Measurements from ENCODE around the gene DEFB131B. TPM values are rescaled to one million over a fixed set of nuclear protein-coding genes. Genes with fewer than 3 reads are reported as not detected.
A peak's percentile ranks its signal among the peaks of the same experiment; 100 is the strongest.
"Not testable (repeated sequence)": the region's sequence is repeated elsewhere in the genome, so short reads cannot be mapped to it uniquely, and the experiment has no call there.

The DEFB131B gene
- total RNA-seq, 1 experiment from 2014 or later, result not detected

- BruUV-seq (replicated peaks), result not testable (repeated sequence)
- peak overlapping the region; percentile 19 for H3K27ac Mint-ChIP-seq (ENCODE audit: unreplicated experiment)
These were observed 10.2 kb downstream of the DEFB131B start for GRCh38 chr11:71888335-71889010.

DNA sequence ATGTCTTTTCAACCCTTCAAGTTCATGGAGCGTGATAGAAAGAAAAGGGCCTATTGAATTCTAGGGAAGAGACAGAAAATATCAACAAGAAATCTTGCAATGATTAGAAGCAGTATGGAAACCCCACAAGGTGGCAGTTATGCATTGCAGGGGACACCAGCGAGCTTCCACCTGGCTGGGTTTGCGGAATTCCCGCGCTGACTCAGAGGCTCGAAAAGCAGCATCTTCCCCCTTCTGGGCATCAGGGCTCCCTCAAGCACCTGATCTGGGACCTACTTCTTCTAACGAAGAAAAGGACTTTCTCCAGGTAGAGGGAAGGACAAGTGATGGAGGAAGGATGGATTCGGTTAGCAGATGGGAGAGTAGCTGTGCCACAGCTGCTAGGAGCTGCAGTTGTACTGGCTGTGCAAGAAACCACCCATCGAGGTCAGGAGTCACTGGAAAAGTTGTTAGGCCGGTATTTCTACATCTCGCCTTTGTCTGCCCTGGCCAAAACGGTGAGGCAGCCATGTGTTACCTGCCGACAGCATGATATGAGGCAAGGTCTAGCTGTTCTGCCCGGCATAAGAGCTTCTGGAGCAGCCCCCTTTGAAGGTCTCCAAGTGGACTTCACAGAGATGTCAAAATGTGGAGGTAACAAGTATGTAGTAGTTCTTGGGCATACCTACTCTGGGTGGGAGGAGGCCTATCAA is 11.1 kb downstream of the DEFB131B start:
- H3K36me3 ChIP-seq (ENCODE audit: control insufficient read depth, insufficient read depth, low read length); H3K9me3 ChIP-seq; H3K4me3 Mint-ChIP-seq (ENCODE audit: unreplicated experiment); BruUV-seq (replicated peaks); H3K9me3 Mint-ChIP-seq (ENCODE audit: unreplicated experiment); H3K4me3 ChIP-seq (ENCODE audit: low read depth, low read length); H3K36me3 Mint-ChIP-seq (ENCODE audit: insufficient read depth, unreplicated experiment); POLR2A ChIA-PET; H3K27me3 Mint-ChIP-seq (ENCODE audit: insufficient read depth, unreplicated experiment); CTCF ChIA-PET; H3K27me3 ChIP-seq (replicated peaks; ENCODE audit: control insufficient read depth, insufficient read depth, low read length): not testable (repeated sequence)
- intact Hi-C loops (cut with micrococcal nuclease; ENCODE audit: unreplicated experiment), result loop anchor here (2.0 kb wide), 1 partner anchor 21 kb away; no protein-coding TSS in a partner anchor
- H3K4me1 ChIP-seq, result peaks cover 28% of the 10 kb centered on the region
- Mint-ChIP-seq H3K27ac (ENCODE audit: unreplicated experiment) (peak overlapping the region; percentile 19), H3K4me1 (ENCODE audit: low read depth, unreplicated experiment) (peaks cover 26% of the 10 kb centered on the region)
- peak; percentile 69 to 72 for DNase-seq

More at GRCh38 chr11:71888335-71889010, 10.2 kb downstream of the DEFB131B start:
- H3K4me1 ChIP-seq, result peaks cover 28% of the 10 kb centered on the region
- H3K9me3 Mint-ChIP-seq (ENCODE audit: unreplicated experiment); H3K4me3 Mint-ChIP-seq (ENCODE audit: unreplicated experiment); H3K27me3 ChIP-seq (replicated peaks; ENCODE audit: control insufficient read depth, insufficient read depth, low read length); H3K36me3 Mint-ChIP-seq (ENCODE audit: insufficient read depth, unreplicated experiment); H3K4me3 ChIP-seq (ENCODE audit: low read depth, low read length); H3K9me3 ChIP-seq; H3K27me3 Mint-ChIP-seq (ENCODE audit: insufficient read depth, unreplicated experiment); H3K36me3 ChIP-seq (ENCODE audit: control insufficient read depth, insufficient read depth, low read length): not testable (repeated sequence)
- intact Hi-C loops (cut with micrococcal nuclease; ENCODE audit: unreplicated experiment), result loop anchor here (2.0 kb wide), 1 partner anchor 22 kb away; no protein-coding TSS in a partner anchor
- peak; percentile 83 to 85 for DNase-seq
- ChIA-PET CTCF (interaction anchor here (0.5 kb wide), 1 partner anchor 1668 kb away, joined by 3 read pairs; no protein-coding TSS in a partner anchor), POLR2A (interaction anchor here (0.6 to 0.7 kb wide), 3 partner anchors 40 to 171 kb away, joined by 3 read pairs; partner anchors contain the start of gene XNDC1N)
- H3K4me1 Mint-ChIP-seq (ENCODE audit: low read depth, unreplicated experiment), result peaks cover 26% of the 10 kb centered on the region

DNA sequence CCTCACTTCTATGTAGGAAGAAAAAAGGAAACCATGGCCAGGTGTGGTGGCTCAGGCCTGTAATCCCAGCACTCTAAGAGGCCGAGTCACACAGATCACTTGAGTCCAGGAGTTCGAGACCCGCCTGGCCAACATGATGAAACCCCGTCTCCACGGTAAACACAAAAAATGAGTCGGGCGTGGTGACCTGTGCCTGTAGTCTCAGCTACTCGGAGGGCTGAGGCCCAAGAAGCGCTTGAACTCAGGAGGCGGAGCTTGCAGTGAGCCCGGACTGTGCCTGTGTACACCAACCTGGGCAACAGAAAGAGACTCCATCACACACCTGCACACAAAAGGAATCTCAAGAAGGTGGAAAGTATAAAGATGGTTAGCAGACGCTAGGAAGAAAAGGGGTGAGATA is 17.7 kb downstream of the DEFB131B start:
- intact Hi-C loops (cut with micrococcal nuclease; ENCODE audit: unreplicated experiment), result no loop called here
- ChIA-PET CTCF (no interaction called here), POLR2A (no interaction called here)
- DNase-seq, result no peak
- BruUV-seq (replicated peaks), result no TSS peak
- Histone ChIP-seq H3K4me3 (ENCODE audit: low read depth, low read length) (no peak overlapping the region), H3K4me1 (no peaks in the 10 kb centered on the region), H3K27me3 (replicated peaks; ENCODE audit: control insufficient read depth, insufficient read depth, low read length) (no peaks in the 10 kb centered on the region), H3K36me3 (ENCODE audit: control insufficient read depth, insufficient read depth, low read length) (no peaks in the 10 kb centered on the region), H3K9me3 (no peaks in the 10 kb centered on the region)
- peaks cover 16% of the 10 kb centered on the region for H3K9me3 Mint-ChIP-seq (ENCODE audit: unreplicated experiment)
- no peaks in the 10 kb centered on the region for H3K27me3 Mint-ChIP-seq (ENCODE audit: insufficient read depth, unreplicated experiment)
- peaks cover 4% of the 10 kb centered on the region for H3K4me1 Mint-ChIP-seq (ENCODE audit: low read depth, unreplicated experiment)
- H3K36me3 Mint-ChIP-seq (ENCODE audit: insufficient read depth, unreplicated experiment), result no peaks in the 10 kb centered on the region
- H3K27ac Mint-ChIP-seq (ENCODE audit: unreplicated experiment), result no peak overlapping the region
- no peak overlapping the region for H3K4me3 Mint-ChIP-seq (ENCODE audit: unreplicated experiment)
- TF ChIP-seq CTCF (IDR thresholded peaks at IDR 0.05; ENCODE audit: insufficient read depth in 1 of 2, low read depth in 1 of 2, low read length in 1 of 2, severe bottlenecking in 1 of 2, unreplicated experiment in 1 of 2), result no peak

- CTCF ChIA-PET; H3K27ac Mint-ChIP-seq (ENCODE audit: unreplicated experiment); H3K36me3 ChIP-seq (ENCODE audit: control insufficient read depth, insufficient read depth, low read length); H3K9me3 ChIP-seq; intact Hi-C loops (cut with micrococcal nuclease; ENCODE audit: unreplicated experiment); POLR2A ChIA-PET; H3K27me3 Mint-ChIP-seq (ENCODE audit: insufficient read depth, unreplicated experiment); H3K36me3 Mint-ChIP-seq (ENCODE audit: insufficient read depth, unreplicated experiment); H3K4me1 ChIP-seq; BruUV-seq (replicated peaks); H3K4me1 Mint-ChIP-seq (ENCODE audit: low read depth, unreplicated experiment); H3K9me3 Mint-ChIP-seq (ENCODE audit: unreplicated experiment); DNase-seq; H3K27me3 ChIP-seq (replicated peaks; ENCODE audit: control insufficient read depth, insufficient read depth, low read length); H3K4me3 Mint-ChIP-seq (ENCODE audit: unreplicated experiment); H3K4me3 ChIP-seq (ENCODE audit: low read depth, low read length): not testable (repeated sequence)
These were observed 22.9 kb downstream of the DEFB131B start for GRCh38 chr11:71901137-71901536.
